ENCODE measurements around the gene CCL26. TPM values are rescaled to one million over a fixed set of nuclear protein-coding genes. Genes with fewer than 3 reads are reported as not detected.

CCL26 gene, protein sequence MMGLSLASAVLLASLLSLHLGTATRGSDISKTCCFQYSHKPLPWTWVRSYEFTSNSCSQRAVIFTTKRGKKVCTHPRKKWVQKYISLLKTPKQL
- total RNA-seq: not detected in 2 replicates

GRCh38 chr7:75772081-75773077 is at the start of gene CCL26:
TSS of gene CCL26 (minus strand) at chr7:75772211. CDS start at chr7:75772176, 35 bp downstream.

DNA sequence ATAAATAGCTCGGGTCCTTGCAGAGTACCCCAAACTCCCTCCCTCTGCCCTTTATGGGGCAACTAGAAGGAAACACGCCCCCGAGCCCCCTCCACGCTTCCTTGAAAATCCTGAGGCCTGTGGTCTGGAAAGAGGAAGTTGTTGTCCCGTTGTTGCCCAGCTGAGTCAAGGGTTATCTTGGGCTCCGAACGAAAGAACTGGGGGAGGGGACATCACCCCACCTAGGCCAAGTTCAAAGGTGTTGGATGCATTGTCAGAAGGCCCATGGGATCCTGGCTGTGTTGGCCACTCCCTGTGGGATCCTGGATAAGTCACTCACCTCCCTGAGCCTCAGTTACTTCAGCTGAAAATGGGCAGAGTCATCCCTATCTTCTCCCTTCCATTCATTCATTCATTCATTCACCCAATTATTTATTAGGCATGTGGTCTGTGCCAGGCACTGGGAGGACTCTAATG is 41.8 kb upstream of the CCL26 start, which contains the start of gene CCL24:
Gene CCL24 (minus strand): TSS at position 26 of the 456 bp plus-strand sequence. CDS start 91 bp downstream, outside the sequence.

GRCh38 chr7:75738604-75738974 is 33.4 kb downstream of the CCL26 start, which contains the start of gene HIP1:
TSS of gene HIP1 (minus strand) at chr7:75738941. CDS start at chr7:75738920, 21 bp downstream.

Other genes with a start within 250 kb of the CCL26 start
- 21.7 and 25.1 TPM in 2 replicates for gene HIP1, start 33.3 kb downstream of the CCL26 start, total RNA-seq
- not detected in 2 replicates for gene CCL24, start 41.6 kb upstream of the CCL26 start, total RNA-seq
- 17.4 and 23.4 TPM in 2 replicates for gene RHBDD2, start 106.8 kb upstream of the CCL26 start, total RNA-seq
- 61.2 and 69.5 TPM in 2 replicates for gene POR, start 142.9 kb upstream of the CCL26 start, total RNA-seq
- 8.5 and 22.7 TPM in 2 replicates for gene TMEM120A, start 222.4 kb upstream of the CCL26 start, total RNA-seq

All from mammary microvascular endothelial cell (primary cell).